Right hindlimb (tissue), 1 donor: ENCODE data around the gene ABCC8.

Source experiments
- DNase-seq: peaks from one replicate; pipeline ENCODE4 v3.0.0-alpha.2; 2018

The ABCC8 gene

GRCh38 chr11:17504330-17505107 lies 27.9 kb upstream of the ABCC8 start:
- peak; percentile 79 for DNase-seq

DNA sequence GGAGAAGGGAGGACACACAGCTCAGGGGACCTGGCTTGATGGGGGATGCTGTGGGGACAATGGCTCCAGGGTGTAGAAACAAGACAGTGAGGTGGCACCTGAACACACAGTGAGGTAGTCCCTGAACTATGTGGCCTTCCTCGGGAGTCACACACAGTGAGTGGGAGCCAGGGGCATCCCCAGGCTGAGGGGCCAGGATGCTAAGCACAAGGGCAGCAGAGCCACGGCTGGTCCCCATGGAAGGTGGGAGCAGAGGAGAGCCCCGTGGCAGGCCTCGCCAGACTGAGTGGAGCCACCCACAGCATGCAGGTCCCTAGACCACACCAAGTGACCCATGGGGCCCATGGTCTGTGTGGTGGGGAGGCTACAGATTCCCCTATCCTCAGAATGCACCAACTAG lies 26.0 kb upstream of the ABCC8 start:
- DNase-seq: no peak

GRCh38 chr11:17500673-17501072 lies 24.0 kb upstream of the ABCC8 start:
- DNase-seq: no peak

DNA sequence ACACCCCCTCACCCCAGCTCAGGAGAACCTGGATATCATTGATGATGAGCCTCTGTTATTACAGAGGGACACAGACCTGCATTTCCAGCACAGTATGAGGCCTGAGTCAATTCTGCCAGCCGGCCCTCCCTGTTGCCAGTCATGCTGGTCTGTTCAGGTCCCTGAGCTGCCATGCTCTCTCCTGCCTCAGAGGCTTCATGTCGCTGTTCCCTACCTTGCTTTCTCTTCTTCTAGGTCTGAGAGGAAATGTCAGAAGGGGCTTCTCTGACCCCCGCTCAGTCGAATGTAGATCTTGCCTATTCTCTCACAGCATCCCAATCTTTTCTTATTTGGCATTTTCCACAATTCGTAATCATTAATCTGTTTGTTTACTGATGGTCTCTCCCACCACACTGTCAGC lies 21.8 kb upstream of the ABCC8 start:
- DNase-seq: no peak

DNA sequence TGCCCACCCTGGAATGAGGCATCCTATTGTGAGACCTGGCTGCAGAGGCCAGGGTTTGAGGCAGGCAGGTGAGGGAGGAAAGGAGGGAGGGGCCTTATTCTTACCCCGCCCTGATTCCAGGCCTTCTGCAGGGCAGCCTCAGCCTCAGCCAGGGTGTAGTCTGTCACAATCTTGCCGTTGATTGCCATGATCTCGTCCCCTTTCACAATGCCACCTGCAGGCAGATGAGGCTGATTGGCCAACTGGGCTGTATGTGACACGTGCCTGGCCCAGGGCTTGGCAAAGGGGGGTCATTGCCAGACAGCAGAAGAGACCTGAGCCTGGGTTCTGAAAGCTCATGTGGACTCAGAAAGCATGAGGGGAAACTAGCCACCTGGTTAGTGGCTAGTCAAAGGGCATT lies 21.4 kb upstream of the ABCC8 start:
- no peak for DNase-seq

DNA sequence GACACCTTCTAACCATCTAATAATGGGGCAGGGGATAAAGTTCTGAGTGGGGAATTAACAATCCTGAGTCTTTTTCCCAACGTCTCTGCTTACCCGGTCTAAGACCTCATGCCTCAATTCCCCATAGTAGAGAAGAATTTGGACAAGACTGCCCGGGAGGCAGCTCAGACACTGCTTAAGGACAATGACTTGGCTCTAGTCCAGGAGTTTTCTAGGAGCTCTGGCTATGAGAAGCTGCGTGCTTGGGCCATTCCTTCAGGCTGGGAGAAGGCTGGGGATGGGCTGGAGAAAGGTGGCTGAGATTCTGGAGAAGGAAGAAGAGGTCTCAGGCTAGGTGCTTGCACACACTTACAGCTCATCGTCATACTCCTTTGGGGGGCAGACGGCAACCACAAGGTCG lies 19.8 kb upstream of the ABCC8 start:
- DNase-seq: no peak

DNA sequence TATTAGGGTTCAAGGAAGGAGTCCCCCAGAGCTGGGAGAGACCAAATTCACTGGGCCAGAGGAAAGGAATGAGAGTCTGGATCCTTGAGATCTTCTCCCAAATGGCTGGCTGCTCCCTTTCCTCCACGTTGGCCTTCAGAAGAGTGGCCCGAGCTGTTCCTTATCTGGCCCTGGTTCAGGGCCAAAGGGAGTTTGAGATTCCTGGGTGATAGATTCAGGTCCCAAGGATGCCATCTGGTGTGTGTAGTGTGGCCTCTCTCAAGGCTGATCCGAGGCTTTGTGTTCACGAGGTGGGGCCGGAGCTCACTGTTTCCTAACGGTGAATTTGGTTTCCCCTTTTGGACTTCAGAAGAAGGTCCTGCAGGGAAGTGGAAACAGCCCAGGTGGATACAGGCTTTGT lies 17.4 kb upstream of the ABCC8 start:
- DNase-seq: no peak

GRCh38 chr11:17490938-17491337 lies 14.3 kb upstream of the ABCC8 start:
- no peak for DNase-seq

- DNase-seq: no peak
Measured at GRCh38 chr11:17490232-17490631, 13.6 kb upstream of the ABCC8 start.

GRCh38 chr11:17489751-17490150 lies 13.1 kb upstream of the ABCC8 start:
- DNase-seq: peak; percentile 52

- DNase-seq: no peak
Measured at GRCh38 chr11:17488563-17488962, 11.9 kb upstream of the ABCC8 start.

- DNase-seq: no peak
Measured at GRCh38 chr11:17486646-17487045, 10.0 kb upstream of the ABCC8 start.

DNA sequence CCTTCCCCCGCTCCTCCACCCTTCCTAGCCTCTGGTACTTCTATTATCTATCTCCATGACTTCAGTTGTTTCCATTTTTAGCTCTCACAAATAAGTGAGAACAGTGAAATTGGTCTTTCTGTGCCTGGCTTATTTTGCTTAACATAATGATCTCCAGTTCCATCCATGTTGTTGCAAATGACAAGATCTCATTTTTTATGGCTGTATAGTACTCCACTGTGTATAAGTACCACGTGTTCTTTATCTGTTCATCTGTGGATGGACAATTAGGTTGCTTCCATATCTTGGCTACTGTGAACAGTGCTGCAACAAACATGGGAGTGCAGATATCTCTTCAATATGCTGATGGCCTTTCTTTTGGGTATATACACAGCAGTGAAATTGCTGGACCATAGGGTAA lies 6.9 kb upstream of the ABCC8 start:
- DNase-seq: no peak

DNA sequence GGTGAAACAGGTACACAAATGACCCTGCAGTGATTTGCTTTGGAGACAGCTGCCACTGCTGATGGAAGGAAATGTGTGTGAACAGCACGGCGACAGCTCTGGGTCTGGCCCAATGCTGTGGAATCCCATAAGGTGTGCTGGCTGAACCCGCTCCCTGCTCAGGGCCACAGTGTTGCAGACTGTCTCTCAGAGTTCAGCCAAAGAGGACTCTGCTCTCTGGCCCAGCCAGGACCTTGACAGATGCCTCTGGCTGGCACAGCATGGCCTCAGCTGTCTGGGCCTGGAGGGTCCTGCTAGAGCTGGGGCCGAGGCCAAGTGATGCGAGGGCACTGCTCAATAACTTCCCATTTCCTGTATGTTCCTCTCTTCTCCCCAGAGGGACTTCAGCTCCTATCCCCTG lies 5.3 kb upstream of the ABCC8 start:
- no peak for DNase-seq

DNA sequence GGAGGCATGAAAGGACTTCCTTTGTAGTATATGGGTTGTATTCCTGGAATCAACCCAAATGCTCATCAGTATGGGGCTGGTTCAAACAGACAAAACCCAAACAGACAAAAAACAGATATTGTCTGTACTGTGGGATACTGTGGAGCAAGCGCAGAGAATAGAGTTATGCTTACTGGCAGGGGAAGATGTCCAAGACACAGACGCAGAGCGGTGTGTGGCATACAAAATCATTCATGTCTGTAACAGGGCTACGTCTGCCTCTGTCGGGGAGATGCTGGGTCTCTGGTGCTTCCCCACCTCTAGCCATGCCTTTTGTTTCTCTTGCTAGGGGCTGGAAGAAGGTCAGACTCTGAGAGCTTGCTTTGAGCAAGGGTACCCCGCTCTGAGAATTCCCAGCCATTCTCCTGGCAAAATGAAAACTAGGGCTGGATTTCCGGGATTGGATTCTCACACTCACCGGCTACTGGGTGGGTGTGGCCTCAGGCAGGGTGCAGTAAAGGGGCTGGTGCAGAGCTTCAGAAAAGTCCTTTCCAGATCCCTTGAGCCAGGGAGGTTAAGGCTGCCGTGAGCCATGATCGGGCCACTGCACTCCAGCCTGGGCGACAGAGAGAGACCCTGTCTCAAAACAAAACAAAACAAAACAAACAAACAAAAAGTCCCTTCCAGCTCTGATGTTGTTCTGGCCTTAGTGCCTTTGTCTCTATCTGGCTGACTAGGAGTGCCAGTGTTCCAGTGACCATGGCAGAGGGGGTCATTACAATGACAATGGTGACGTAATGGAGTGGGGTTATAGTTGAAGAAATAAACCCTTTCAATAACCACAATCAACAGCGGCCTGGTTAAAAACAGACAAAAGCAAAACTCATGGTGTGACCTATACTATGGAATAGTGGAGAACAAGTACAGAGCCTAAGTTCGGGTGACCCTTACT lies 2.9 kb upstream of the ABCC8 start:
- DNase-seq: peak; percentile 44

DNA sequence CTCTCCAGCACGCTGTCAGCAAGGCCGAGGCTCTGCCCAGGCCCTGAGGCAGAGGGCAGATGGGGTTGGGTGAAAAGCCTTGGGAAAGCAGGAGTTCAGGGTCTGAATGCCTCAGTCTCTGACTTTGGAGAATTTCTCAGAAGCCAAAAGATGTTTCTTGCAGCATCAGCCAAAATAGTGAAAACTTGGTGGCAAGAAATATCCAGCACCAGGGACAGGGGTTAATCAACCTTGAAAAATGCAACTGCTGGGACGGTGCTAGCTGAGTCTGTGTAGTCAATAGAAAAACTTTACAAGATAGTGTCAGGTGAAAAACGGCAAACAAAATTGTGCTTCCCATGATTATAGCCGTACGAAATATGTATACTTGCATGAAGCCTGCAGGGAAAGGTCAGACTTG lies 1.4 kb upstream of the ABCC8 start:
- no peak for DNase-seq

DNA sequence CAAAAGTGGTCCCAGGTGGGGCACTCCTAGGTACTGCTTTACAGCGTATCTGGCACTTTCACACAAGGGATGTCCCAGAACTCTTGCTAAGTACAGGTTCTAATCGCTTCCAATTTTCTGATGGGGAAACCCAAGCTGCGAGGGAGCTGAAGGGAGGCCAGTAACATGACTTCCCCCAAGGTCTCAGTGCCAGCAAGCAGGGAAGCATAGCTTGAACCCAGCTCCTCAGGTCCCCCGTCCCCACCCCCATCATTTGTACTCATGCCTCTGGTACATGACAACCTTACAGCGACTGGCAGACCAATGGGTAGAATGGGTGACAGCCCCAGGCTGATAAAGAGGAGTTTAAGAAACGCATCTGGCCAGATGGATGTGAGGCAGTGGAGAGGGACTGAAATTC lies 716 bp upstream of the ABCC8 start:
- DNase-seq: no peak

- DNase-seq: no peak
Measured at GRCh38 chr11:17477084-17477333, 364 bp upstream of the ABCC8 start.

DNA sequence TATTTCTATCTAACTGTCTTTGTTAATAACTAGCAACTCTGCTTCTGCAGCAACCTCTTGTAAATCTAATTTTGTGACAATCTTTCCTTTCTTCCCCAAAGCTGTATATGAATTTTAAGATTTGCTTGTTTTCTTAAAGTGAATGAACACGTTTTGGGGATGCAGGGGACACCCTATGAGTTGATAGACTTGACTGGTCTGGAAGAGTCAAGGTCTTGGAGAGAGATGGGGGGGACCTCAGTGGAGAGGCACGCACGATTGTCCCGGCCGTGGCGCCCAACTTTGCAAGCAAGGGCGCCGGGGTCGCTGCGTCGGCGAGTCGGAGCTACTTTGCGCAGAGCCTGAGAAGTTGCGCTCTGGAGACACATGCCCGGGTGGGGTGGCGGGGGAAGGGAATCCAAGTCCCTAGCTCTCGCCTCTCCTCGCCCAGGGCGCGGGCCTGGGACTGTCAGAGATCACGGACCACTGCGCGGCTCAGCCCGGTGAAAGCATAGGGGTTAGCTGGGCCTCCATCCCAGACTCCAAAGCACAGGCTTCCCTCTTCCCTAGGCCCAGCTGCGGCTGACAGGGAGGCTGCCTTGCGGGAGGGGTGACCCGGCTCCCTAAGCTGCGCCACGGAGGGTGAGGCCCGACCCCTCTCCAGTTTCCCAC lies 854 bp downstream of the ABCC8 start:
- no peak for DNase-seq

- DNase-seq: no peak
Measured at GRCh38 chr11:17473071-17473744, 3.4 kb downstream of the ABCC8 start.

- no peak for DNase-seq
Measured at GRCh38 chr11:17472467-17472866, 4.2 kb downstream of the ABCC8 start.

GRCh38 chr11:17471501-17471900 lies 5.1 kb downstream of the ABCC8 start:
- no peak for DNase-seq

GRCh38 chr11:17469998-17470397 lies 6.6 kb downstream of the ABCC8 start:
- no peak for DNase-seq
